Endodermal cell (in vitro differentiated cells): ENCODE measurements around the gene TCEA3. TPM values are rescaled to one million over a fixed set of nuclear protein-coding genes. Genes with fewer than 3 reads are reported as not detected.

Experiments used
- DNase-seq: peaks from one replicate; pipeline ENCODE4 v3.0.0-alpha.2; 2017
- H3K27ac ChIP-seq: 2 replicates; pipeline ENCODE4 v1.5.1; 2013; ENCODE audit warnings: mild to moderate bottlenecking, low read depth, low read length, moderate library complexity
- H3K27me3 ChIP-seq: 2 replicates; pipeline ENCODE4 v1.6.1; 2013; ENCODE audit warnings: mild to moderate bottlenecking, low read length, moderate library complexity; ENCODE audit not compliant: insufficient read depth, control insufficient read depth, poor library complexity, severe bottlenecking
- H3K36me3 ChIP-seq: 2 replicates; pipeline ENCODE4 v1.7.0; 2013; ENCODE audit warnings: mild to moderate bottlenecking, low read length, moderate library complexity; ENCODE audit not compliant: control insufficient read depth, insufficient read depth
- H3K4me1 ChIP-seq: one replicate; pipeline ENCODE4 v1.7.0; 2013; ENCODE audit warnings: low read length; ENCODE audit not compliant: control insufficient read depth, insufficient read depth
- H3K4me3 ChIP-seq: 2 replicates; pipeline ENCODE4 v1.5.1; 2013; ENCODE audit warnings: mild to moderate bottlenecking, low read length, moderate library complexity
- H3K9ac ChIP-seq: 2 replicates; pipeline ENCODE4 v1.6.1; 2013; ENCODE audit warnings: mild to moderate bottlenecking, low read length, moderate library complexity; ENCODE audit not compliant: poor library complexity, severe bottlenecking; ENCODE audit errors: extremely low read depth
- H3K9me3 ChIP-seq: 2 replicates; pipeline ENCODE4 v1.6.1; 2013; ENCODE audit warnings: mild to moderate bottlenecking, low read length, moderate library complexity; ENCODE audit not compliant: control insufficient read depth
- H3K27ac Mint-ChIP-seq: 2 replicates; pipeline ENCODE4 v1.8.0; 2020; ENCODE audit warnings: mixed read lengths
- H3K27me3 Mint-ChIP-seq: 2 replicates; pipeline ENCODE4 v1.8.0; 2021; ENCODE audit warnings: mild to moderate bottlenecking, mixed read lengths; ENCODE audit not compliant: insufficient read depth
- H3K36me3 Mint-ChIP-seq: 2 replicates; pipeline ENCODE4 v1.8.0; 2020; ENCODE audit warnings: low read depth, mixed read lengths
- H3K4me1 Mint-ChIP-seq: 2 replicates; pipeline ENCODE4 v1.8.0; 2020; ENCODE audit warnings: mixed read lengths
- H3K4me3 Mint-ChIP-seq: 2 replicates; pipeline ENCODE4 v1.8.0; 2020; ENCODE audit warnings: mild to moderate bottlenecking, moderate library complexity, mixed read lengths
- H3K9me3 Mint-ChIP-seq: 2 replicates; pipeline ENCODE4 v1.8.0; 2020; ENCODE audit warnings: mild to moderate bottlenecking, mixed read lengths
- CTCF ChIP-seq: fragments of 200-600 bp; sonication (generic); conservative IDR thresholded peaks from 2 replicates; pipeline ENCODE4 v1.5.0; 2021; ENCODE audit warnings: antibody characterized with exemption, mild to moderate bottlenecking
- WGBS, 2 experiments: methylation state at CpG; one replicate each; pipeline versions ENCODE4 v1.1.5 to v1.1.7; 2013; ENCODE audit warnings: missing lambda C conversion rate in 2 of 2, mixed read lengths in 1 of 2; ENCODE audit not compliant: insufficient coverage in 1 of 2, insufficient read length in 1 of 2; 5-methylcytosine and 5-hydroxymethylcytosine counted together
- total RNA-seq, 2 donors: library from RNA; stranded (reverse); fragmentation: NEBNext Ultra II Directional in 1 of 2; extraction: Animal tissue kit (Norgen Biotek cat#: 25700) in 1 of 2; gene quantifications; 2 replicates in 1 of 2; 3 replicates in 1 of 2; pipeline ENCODE4 v1.2.1, GENCODE V29; 2021

TCEA3 gene
- total RNA-seq, 2 donors from 2014 or later, result 4.0 to 4.7 TPM

DNA sequence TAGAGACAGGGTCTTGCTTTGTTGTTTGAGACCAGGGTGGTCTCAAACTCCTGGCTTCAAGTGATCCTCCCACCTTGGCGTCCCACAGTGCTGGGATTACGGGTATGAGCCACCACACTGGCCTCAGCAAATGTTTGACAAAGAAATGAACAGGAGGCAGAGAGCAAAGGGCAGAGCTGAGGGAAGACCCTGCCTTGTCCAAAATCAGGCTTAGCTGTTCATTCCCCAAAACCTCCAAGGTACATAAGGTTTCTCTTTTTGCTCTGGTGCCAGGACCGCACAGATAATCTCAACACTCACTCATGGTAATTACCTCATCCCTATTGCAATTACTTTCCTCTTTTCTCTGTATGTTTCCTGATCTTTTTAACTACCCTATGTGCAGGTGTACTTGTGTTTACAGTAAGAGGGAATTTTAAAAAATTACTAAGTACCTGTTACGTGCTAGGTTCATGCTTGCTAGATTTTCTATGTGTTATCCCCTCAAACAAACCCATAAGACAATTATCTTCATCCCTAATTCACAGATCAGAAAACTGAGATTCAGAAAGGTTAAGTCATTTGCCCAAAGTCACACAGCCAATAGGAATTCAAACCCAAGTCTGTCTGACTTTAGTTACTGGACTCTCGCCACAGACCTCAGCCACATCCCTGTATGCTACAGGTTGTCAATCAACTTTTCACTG is 47.9 kb upstream of the TCEA3 start:
- no peaks in the 10 kb centered on the region for H3K9me3 Mint-ChIP-seq
- H3K4me1 Mint-ChIP-seq, result peaks cover 18% of the 10 kb centered on the region
- WGBS, 2 experiments, result 92 to 100% methylated on average over 3 to 5 of the region's 5 CpGs
- H3K27me3 Mint-ChIP-seq, result no peaks in the 10 kb centered on the region
- Histone ChIP-seq H3K27ac (no peak overlapping the region), H3K36me3 (no peaks in the 10 kb centered on the region), H3K27me3 (no peaks in the 10 kb centered on the region), H3K4me1 (no peaks in the 10 kb centered on the region), H3K9ac (no peak overlapping the region), H3K4me3 (no peak overlapping the region), H3K9me3 (no peaks in the 10 kb centered on the region)
- peaks cover 3% of the 10 kb centered on the region for H3K36me3 Mint-ChIP-seq
- TF ChIP-seq CTCF, result no peak
- H3K27ac Mint-ChIP-seq, result peak overlapping the region; percentile 37
- DNase-seq, result no peak
- H3K4me3 Mint-ChIP-seq, result no peak overlapping the region

DNA sequence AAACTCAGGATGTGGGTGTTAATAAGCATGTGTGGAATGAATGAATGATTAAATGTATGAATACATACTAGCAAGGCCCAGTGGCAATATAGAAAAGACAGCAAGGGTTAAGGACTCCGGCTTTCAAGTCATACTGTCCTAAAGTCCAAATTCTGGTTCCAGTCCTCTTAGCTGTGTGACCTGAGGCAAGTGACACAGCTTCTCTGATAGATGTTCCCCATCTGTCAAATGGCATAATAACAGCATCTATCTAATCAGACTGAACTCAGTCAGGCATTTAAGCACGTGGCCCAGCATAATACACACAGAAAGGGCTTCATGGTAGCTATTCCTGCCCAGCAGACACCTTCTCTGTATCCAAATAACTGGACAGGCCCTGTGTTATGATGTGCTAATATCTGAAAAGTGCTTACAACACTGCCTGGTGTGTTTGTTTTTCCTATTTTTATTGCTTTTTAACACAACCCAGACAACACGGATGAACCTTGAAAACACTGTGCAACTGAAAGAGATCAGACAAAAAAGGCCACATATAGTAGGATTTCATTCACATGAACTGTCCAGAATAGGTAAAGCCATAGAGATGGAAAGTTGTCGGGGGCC is 47.0 kb upstream of the TCEA3 start:
- Histone ChIP-seq H3K27me3 (no peaks in the 10 kb centered on the region), H3K27ac (no peak overlapping the region), H3K4me1 (no peaks in the 10 kb centered on the region), H3K36me3 (no peaks in the 10 kb centered on the region), H3K9ac (no peak overlapping the region), H3K9me3 (no peaks in the 10 kb centered on the region), H3K4me3 (no peak overlapping the region)
- Mint-ChIP-seq H3K4me3 (no peak overlapping the region), H3K4me1 (peaks cover 18% of the 10 kb centered on the region), H3K9me3 (no peaks in the 10 kb centered on the region), H3K36me3 (peaks cover 3% of the 10 kb centered on the region), H3K27ac (no peak overlapping the region), H3K27me3 (no peaks in the 10 kb centered on the region)
- no peak for TF ChIP-seq CTCF
- 94 to 95% methylated on average over 3 to 4 of the region's 4 CpGs for WGBS, 2 experiments
- DNase-seq, result no peak

DNA sequence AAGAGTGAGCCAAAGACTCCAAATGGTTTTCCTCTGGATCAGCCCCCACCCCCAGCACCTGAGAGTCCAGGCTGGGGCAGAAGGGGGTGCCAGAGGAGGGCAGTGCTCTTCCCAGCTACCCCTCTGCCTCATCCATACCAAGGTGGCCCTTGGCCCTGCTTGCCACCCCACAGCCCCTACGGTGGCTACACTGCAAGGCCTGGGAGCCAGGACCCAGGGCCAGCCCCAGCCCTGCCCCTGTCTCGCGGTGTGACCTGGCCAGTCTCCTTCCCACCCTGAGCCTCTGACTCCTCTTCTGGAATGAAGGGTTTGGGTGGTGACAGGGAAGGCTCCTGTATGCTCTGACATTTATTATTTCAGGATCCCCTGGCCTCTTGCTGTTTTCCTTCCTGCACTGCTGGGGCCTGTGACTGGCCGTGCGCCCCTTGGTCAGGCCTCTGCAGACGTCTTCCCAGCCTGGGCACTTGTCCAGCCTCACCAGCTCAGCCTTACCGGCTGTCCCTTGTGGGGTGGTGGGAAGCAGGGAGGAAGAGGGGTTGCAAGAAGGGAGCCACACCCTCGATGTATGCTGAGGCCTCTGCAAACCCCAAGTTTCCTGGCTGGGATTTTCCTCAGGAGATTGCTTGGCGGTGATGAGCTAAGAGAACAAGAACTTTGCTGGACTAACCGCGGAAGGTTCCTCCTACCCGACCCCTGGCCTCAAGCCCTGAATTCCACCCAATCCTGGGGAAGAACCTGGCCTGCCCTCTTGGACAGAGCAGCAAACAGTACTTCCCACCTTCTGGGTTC is 45.9 kb upstream of the TCEA3 start:
- WGBS, 2 experiments, result 93% methylated on average over 8 to 12 of the region's 12 CpGs
- TF ChIP-seq CTCF, result no peak
- Histone ChIP-seq H3K27ac (no peak overlapping the region), H3K36me3 (no peaks in the 10 kb centered on the region), H3K27me3 (no peaks in the 10 kb centered on the region), H3K9ac (no peak overlapping the region), H3K4me1 (no peaks in the 10 kb centered on the region), H3K4me3 (no peak overlapping the region), H3K9me3 (no peaks in the 10 kb centered on the region)
- H3K9me3 Mint-ChIP-seq, result no peaks in the 10 kb centered on the region
- no peaks in the 10 kb centered on the region for H3K27me3 Mint-ChIP-seq
- no peak overlapping the region for H3K4me3 Mint-ChIP-seq
- H3K36me3 Mint-ChIP-seq, result peaks cover 3% of the 10 kb centered on the region
- H3K4me1 Mint-ChIP-seq, result peaks cover 18% of the 10 kb centered on the region
- no peak for DNase-seq
- H3K27ac Mint-ChIP-seq, result no peak overlapping the region
